Activated CD4-positive, alpha-beta memory T cell treated with anti-CD3 and anti-CD28 coated beads for 36 hours (primary cell): Measurements from ENCODE around the gene PCDH9. TPM values are rescaled to one million over a fixed set of nuclear protein-coding genes. Genes with fewer than 3 reads are reported as not detected.

Experiments used
- CTCF ChIA-PET: fragments of 350-600 bp; sonication (Branson Sonifier 250); formaldehyde crosslinking; loops from one replicate; lab custom pipeline; 2021; ENCODE audit warnings: antibody characterized with exemption, inconsistent platforms; lab: Charles Lee
- POLR2A ChIA-PET: fragments of 350-600 bp; sonication (Branson Sonifier 250); formaldehyde crosslinking; loops from one replicate; lab custom pipeline; 2021; ENCODE audit warnings: antibody characterized with exemption; lab: Charles Lee
- DNase-seq: peaks from one replicate; pipeline ENCODE4 v3.0.0-alpha.2; 2020
- H3K27ac Mint-ChIP-seq: one replicate; pipeline ENCODE4 v1.8.0; 2021; ENCODE audit warnings: mixed read lengths
- H3K27me3 Mint-ChIP-seq: one replicate; pipeline ENCODE4 v1.8.0; 2021; ENCODE audit warnings: mixed read lengths
- H3K36me3 Mint-ChIP-seq: one replicate; pipeline ENCODE4 v1.8.0; 2021; ENCODE audit warnings: mixed read lengths
- H3K4me1 Mint-ChIP-seq: one replicate; pipeline ENCODE4 v1.8.0; 2021; ENCODE audit warnings: low read depth, mixed read lengths
- H3K4me3 Mint-ChIP-seq: one replicate; pipeline ENCODE4 v1.8.0; 2021; ENCODE audit warnings: mild to moderate bottlenecking, mixed read lengths
- H3K9me3 Mint-ChIP-seq: one replicate; pipeline ENCODE4 v1.8.0; 2021; ENCODE audit warnings: mixed read lengths
- intact Hi-C: fragments of 100-400 bp; cut with micrococcal nuclease; formaldehyde crosslinking; loops from one replicate; pipeline ENCODE4 v1.15.1; 2023
- total RNA-seq, 2 experiments: library from RNA; stranded (reverse); gene quantifications; one replicate each; pipeline ENCODE4 v1.2.3, GENCODE V29; 2021

PCDH9 gene
- total RNA-seq, 2 experiments from 2014 or later = under 0.01 to 0.02 TPM

GRCh38 chr13:67221630-67222226 lies 8.4 kb downstream of the PCDH9 start:
- Mint-ChIP-seq H3K36me3 (no peaks in the 10 kb centered on the region), H3K27me3 (peaks cover 10% of the 10 kb centered on the region), H3K4me3 (no peak overlapping the region), H3K9me3 (no peaks in the 10 kb centered on the region), H3K4me1 (peaks cover 5% of the 10 kb centered on the region), H3K27ac (no peak overlapping the region)
- CTCF ChIA-PET = interaction anchor here (1.3 kb wide), 1 partner anchor 16 kb away, joined by 4 read pairs; no protein-coding TSS in a partner anchor
- POLR2A ChIA-PET = no interaction called here
- intact Hi-C loops = no loop called here
- no peak for DNase-seq

GRCh38 chr13:67219113-67219512 lies 11.0 kb downstream of the PCDH9 start:
- H3K4me1 Mint-ChIP-seq = peaks cover 2% of the 10 kb centered on the region
- intact Hi-C loops = no loop called here
- no peaks in the 10 kb centered on the region for H3K9me3 Mint-ChIP-seq
- no peak overlapping the region for H3K4me3 Mint-ChIP-seq
- DNase-seq = no peak
- no peaks in the 10 kb centered on the region for H3K27me3 Mint-ChIP-seq
- ChIA-PET POLR2A (no interaction called here), CTCF (no interaction called here)
- no peaks in the 10 kb centered on the region for H3K36me3 Mint-ChIP-seq
- no peak overlapping the region for H3K27ac Mint-ChIP-seq

- POLR2A ChIA-PET = no interaction called here
- no peak overlapping the region for H3K4me3 Mint-ChIP-seq
Observed at GRCh38 chr13:67217880-67218279, 12.3 kb downstream of the PCDH9 start.

GRCh38 chr13:67216864-67217263 lies 13.3 kb downstream of the PCDH9 start:
- no peaks in the 10 kb centered on the region for H3K4me1 Mint-ChIP-seq
- ChIA-PET POLR2A (no interaction called here), CTCF (no interaction called here)
- no peak for DNase-seq
- no peaks in the 10 kb centered on the region for H3K36me3 Mint-ChIP-seq
- H3K27ac Mint-ChIP-seq = no peak overlapping the region
- intact Hi-C loops = no loop called here
- no peaks in the 10 kb centered on the region for H3K9me3 Mint-ChIP-seq
- no peaks in the 10 kb centered on the region for H3K27me3 Mint-ChIP-seq
- no peak overlapping the region for H3K4me3 Mint-ChIP-seq

More at GRCh38 chr13:67217880-67218279, 12.3 kb downstream of the PCDH9 start:
- no peaks in the 10 kb centered on the region for H3K9me3 Mint-ChIP-seq
- no peaks in the 10 kb centered on the region for H3K36me3 Mint-ChIP-seq
- no peak for DNase-seq
- no peaks in the 10 kb centered on the region for H3K27me3 Mint-ChIP-seq
- intact Hi-C loops = no loop called here
- H3K27ac Mint-ChIP-seq = no peak overlapping the region
- no peaks in the 10 kb centered on the region for H3K4me1 Mint-ChIP-seq
- CTCF ChIA-PET = no interaction called here

- POLR2A ChIA-PET = no interaction called here
- CTCF ChIA-PET = no interaction called here
- DNase-seq = no peak
- intact Hi-C loops = no loop called here
- Mint-ChIP-seq H3K27ac (no peak overlapping the region), H3K9me3 (no peaks in the 10 kb centered on the region), H3K4me3 (no peak overlapping the region), H3K4me1 (no peaks in the 10 kb centered on the region), H3K36me3 (no peaks in the 10 kb centered on the region), H3K27me3 (no peaks in the 10 kb centered on the region)
Observed at GRCh38 chr13:67210208-67210607, 19.9 kb downstream of the PCDH9 start.

GRCh38 chr13:67208552-67208951 lies 21.6 kb downstream of the PCDH9 start:
- no peak for DNase-seq
- H3K27me3 Mint-ChIP-seq = no peaks in the 10 kb centered on the region
- ChIA-PET CTCF (no interaction called here), POLR2A (no interaction called here)
- no peak overlapping the region for H3K4me3 Mint-ChIP-seq
- intact Hi-C loops = no loop called here
- H3K9me3 Mint-ChIP-seq = no peaks in the 10 kb centered on the region
- no peaks in the 10 kb centered on the region for H3K36me3 Mint-ChIP-seq
- H3K4me1 Mint-ChIP-seq = no peaks in the 10 kb centered on the region
- H3K27ac Mint-ChIP-seq = no peak overlapping the region

GRCh38 chr13:67204764-67205163 lies 25.4 kb downstream of the PCDH9 start:
- no peaks in the 10 kb centered on the region for H3K36me3 Mint-ChIP-seq
- intact Hi-C loops = no loop called here
- no peak overlapping the region for H3K27ac Mint-ChIP-seq
- no peak for DNase-seq
- ChIA-PET CTCF (no interaction called here), POLR2A (no interaction called here)
- no peaks in the 10 kb centered on the region for H3K9me3 Mint-ChIP-seq
- H3K4me3 Mint-ChIP-seq = no peak overlapping the region
- no peaks in the 10 kb centered on the region for H3K27me3 Mint-ChIP-seq
- H3K4me1 Mint-ChIP-seq = no peaks in the 10 kb centered on the region

- Mint-ChIP-seq H3K36me3 (no peaks in the 10 kb centered on the region), H3K4me1 (no peaks in the 10 kb centered on the region)
Observed at GRCh38 chr13:67200605-67201004, 29.5 kb downstream of the PCDH9 start.

GRCh38 chr13:67200183-67200582 lies 30.0 kb downstream of the PCDH9 start:
- POLR2A ChIA-PET = no interaction called here
- H3K9me3 Mint-ChIP-seq = no peaks in the 10 kb centered on the region
- no peaks in the 10 kb centered on the region for H3K27me3 Mint-ChIP-seq
- intact Hi-C loops = no loop called here
- H3K4me1 Mint-ChIP-seq = no peaks in the 10 kb centered on the region
- H3K4me3 Mint-ChIP-seq = no peak overlapping the region
- H3K27ac Mint-ChIP-seq = no peak overlapping the region
- no peaks in the 10 kb centered on the region for H3K36me3 Mint-ChIP-seq
- DNase-seq = no peak
- CTCF ChIA-PET = no interaction called here

More at GRCh38 chr13:67200605-67201004, 29.5 kb downstream of the PCDH9 start:
- Mint-ChIP-seq H3K27me3 (no peaks in the 10 kb centered on the region), H3K27ac (no peak overlapping the region), H3K9me3 (no peaks in the 10 kb centered on the region), H3K4me3 (no peak overlapping the region)
- intact Hi-C loops = no loop called here
- ChIA-PET POLR2A (no interaction called here), CTCF (no interaction called here)
- DNase-seq = no peak

- intact Hi-C loops = no loop called here
- H3K36me3 Mint-ChIP-seq = no peaks in the 10 kb centered on the region
- no peak for DNase-seq
- CTCF ChIA-PET = no interaction called here
- H3K9me3 Mint-ChIP-seq = no peaks in the 10 kb centered on the region
- no peaks in the 10 kb centered on the region for H3K27me3 Mint-ChIP-seq
- no peak overlapping the region for H3K4me3 Mint-ChIP-seq
- no peak overlapping the region for H3K27ac Mint-ChIP-seq
- no peaks in the 10 kb centered on the region for H3K4me1 Mint-ChIP-seq
- POLR2A ChIA-PET = no interaction called here
Observed at GRCh38 chr13:67197704-67198103, 32.4 kb downstream of the PCDH9 start.

GRCh38 chr13:67193979-67194378 lies 36.2 kb downstream of the PCDH9 start:
- ChIA-PET POLR2A (no interaction called here), CTCF (no interaction called here)
- no peak overlapping the region for H3K27ac Mint-ChIP-seq
- no peak overlapping the region for H3K4me3 Mint-ChIP-seq
- no peaks in the 10 kb centered on the region for H3K9me3 Mint-ChIP-seq
- intact Hi-C loops = no loop called here
- no peaks in the 10 kb centered on the region for H3K27me3 Mint-ChIP-seq
- no peaks in the 10 kb centered on the region for H3K36me3 Mint-ChIP-seq
- no peak for DNase-seq
- no peaks in the 10 kb centered on the region for H3K4me1 Mint-ChIP-seq

GRCh38 chr13:67192751-67193150 lies 37.4 kb downstream of the PCDH9 start:
- Mint-ChIP-seq H3K9me3 (no peaks in the 10 kb centered on the region), H3K27ac (no peak overlapping the region), H3K4me3 (no peak overlapping the region), H3K27me3 (no peaks in the 10 kb centered on the region), H3K4me1 (no peaks in the 10 kb centered on the region), H3K36me3 (no peaks in the 10 kb centered on the region)
- POLR2A ChIA-PET = no interaction called here
- intact Hi-C loops = no loop called here
- DNase-seq = no peak
- CTCF ChIA-PET = no interaction called here

- intact Hi-C loops = no loop called here
- ChIA-PET CTCF (no interaction called here), POLR2A (no interaction called here)
- DNase-seq = no peak
- Mint-ChIP-seq H3K4me3 (no peak overlapping the region), H3K27me3 (no peaks in the 10 kb centered on the region), H3K9me3 (no peaks in the 10 kb centered on the region), H3K36me3 (no peaks in the 10 kb centered on the region), H3K27ac (no peak overlapping the region), H3K4me1 (no peaks in the 10 kb centered on the region)
Observed at GRCh38 chr13:67186995-67187569, 43.1 kb downstream of the PCDH9 start.
